ENCODE measurements around the gene DMRTA2. TPM values are rescaled to one million over a fixed set of nuclear protein-coding genes. Genes with fewer than 3 reads are reported as not detected.

The DMRTA2 gene
- total and polyA plus RNA-seq, 9 of the 15 experiments (the other 6 are each of a cell fraction or from before 2014, with no cell fraction given), result not detected

DNA sequence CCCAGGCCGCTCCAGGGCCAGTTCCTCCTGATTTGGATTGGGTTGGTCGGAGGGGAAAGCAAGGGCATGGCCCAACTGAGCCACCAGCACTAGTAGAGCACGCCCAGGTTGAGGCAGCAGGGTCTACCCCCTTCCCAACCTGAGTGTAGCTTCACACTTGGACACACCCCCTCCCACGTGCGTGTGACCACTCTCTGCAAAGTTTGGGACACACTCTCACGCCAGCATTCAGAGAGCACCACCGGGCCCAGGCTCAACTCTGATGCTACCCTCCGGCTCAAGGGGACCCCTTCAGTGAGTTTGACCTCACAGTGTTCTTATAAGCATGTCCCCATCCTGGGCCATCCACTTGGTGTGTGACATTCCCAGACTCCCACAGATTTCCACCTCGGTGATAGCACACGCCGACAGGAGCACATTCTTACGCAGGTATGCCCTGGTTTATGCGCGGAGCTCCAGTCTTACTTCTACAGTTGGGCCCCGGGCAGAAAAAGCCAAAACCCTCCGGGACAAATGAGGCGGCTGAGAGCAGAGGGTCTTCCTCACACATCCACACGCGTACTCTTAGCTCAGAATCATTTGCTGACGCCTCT lies 3.0 kb upstream of the DMRTA2 start:
- DNase-seq (ENCODE audit: extremely low read depth in 1 of 4, low spot score in 3 of 4), result no peak

More for the DNA sequence above, 3.0 kb upstream of the DMRTA2 start:
- no peak for ATAC-seq
- BruUV-seq (replicated peaks), result no TSS peak
- Histone ChIP-seq H3K9ac (ENCODE audit: insufficient read depth in 1 of 2, low read depth in 2 of 2, low read length in 2 of 2) (no peak overlapping the region), H3K4me3 (no peak overlapping the region), H3K4me2 (ENCODE audit: insufficient read depth, low read length) (no peak overlapping the region), H3K9me3 (replicated peaks; ENCODE audit: control insufficient read depth, insufficient read depth, low read depth, low read length) (no peaks in the 10 kb centered on the region), H3K9me1 (ENCODE audit: control insufficient read depth, insufficient read depth, low read length) (no peaks in the 10 kb centered on the region), H2AFZ (ENCODE audit: low read depth, low read length) (no peak overlapping the region), H3K27me3 (ENCODE audit: control insufficient read depth in 2 of 2, insufficient read depth in 2 of 2, low read length in 2 of 2) (peaks cover 72 to 80% of the 10 kb centered on the region in 2 experiments), H3K79me2 (ENCODE audit: control insufficient read depth, insufficient read depth, low read length) (no peaks in the 10 kb centered on the region), H4K20me1 (replicated peaks; ENCODE audit: control insufficient read depth, insufficient read depth, low read length) (no peaks in the 10 kb centered on the region; the same call in 1 of the 2 replicates), H3K27ac (ENCODE audit: extremely low read depth, low read depth, low read length) (no peak overlapping the region), H3K4me1 (replicated peaks in 1 of 2; ENCODE audit: control insufficient read depth in 2 of 2, insufficient read depth in 2 of 2, low read length in 2 of 2) (peaks cover 0 to 31% of the 10 kb centered on the region in 2 experiments; a peak in 2 of 5 replicates), H3K36me3 (ENCODE audit: control insufficient read depth, insufficient read depth, low read length) (no peaks in the 10 kb centered on the region)
- in situ Hi-C loops (cut with MboI) (no loop called here), intact Hi-C loops (cut with micrococcal nuclease) (no loop called here)
- no peak for TF ChIP-seq GATAD2B (IDR thresholded peaks at IDR 0.05; ENCODE audit: borderline replicate concordance)
- no peak for TF ChIP-seq CBX1 (IDR thresholded peaks at IDR 0.05; ENCODE audit: low read depth)
- TF ChIP-seq, protein P1, sequence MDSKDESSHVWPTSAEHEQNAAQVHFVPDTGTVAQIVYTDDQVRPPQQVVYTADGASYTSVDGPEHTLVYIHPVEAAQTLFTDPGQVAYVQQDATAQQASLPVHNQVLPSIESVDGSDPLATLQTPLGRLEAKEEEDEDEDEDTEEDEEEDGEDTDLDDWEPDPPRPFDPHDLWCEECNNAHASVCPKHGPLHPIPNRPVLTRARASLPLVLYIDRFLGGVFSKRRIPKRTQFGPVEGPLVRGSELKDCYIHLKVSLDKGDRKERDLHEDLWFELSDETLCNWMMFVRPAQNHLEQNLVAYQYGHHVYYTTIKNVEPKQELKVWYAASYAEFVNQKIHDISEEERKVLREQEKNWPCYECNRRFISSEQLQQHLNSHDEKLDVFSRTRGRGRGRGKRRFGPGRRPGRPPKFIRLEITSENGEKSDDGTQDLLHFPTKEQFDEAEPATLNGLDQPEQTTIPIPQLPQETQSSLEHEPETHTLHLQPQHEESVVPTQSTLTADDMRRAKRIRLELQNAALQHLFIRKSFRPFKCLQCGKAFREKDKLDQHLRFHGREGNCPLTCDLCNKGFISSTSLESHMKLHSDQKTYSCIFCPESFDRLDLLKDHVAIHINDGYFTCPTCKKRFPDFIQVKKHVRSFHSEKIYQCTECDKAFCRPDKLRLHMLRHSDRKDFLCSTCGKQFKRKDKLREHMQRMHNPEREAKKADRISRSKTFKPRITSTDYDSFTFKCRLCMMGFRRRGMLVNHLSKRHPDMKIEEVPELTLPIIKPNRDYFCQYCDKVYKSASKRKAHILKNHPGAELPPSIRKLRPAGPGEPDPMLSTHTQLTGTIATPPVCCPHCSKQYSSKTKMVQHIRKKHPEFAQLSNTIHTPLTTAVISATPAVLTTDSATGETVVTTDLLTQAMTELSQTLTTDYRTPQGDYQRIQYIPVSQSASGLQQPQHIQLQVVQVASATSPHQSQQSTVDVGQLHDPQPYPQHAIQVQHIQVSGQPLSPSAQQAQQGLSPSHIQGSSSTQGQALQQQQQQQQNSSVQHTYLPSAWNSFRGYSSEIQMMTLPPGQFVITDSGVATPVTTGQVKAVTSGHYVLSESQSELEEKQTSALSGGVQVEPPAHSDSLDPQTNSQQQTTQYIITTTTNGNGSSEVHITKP (IDR thresholded peaks at IDR 0.05; ENCODE audit: partially characterized antibody), result no peak
- TF ChIP-seq, protein P2, sequence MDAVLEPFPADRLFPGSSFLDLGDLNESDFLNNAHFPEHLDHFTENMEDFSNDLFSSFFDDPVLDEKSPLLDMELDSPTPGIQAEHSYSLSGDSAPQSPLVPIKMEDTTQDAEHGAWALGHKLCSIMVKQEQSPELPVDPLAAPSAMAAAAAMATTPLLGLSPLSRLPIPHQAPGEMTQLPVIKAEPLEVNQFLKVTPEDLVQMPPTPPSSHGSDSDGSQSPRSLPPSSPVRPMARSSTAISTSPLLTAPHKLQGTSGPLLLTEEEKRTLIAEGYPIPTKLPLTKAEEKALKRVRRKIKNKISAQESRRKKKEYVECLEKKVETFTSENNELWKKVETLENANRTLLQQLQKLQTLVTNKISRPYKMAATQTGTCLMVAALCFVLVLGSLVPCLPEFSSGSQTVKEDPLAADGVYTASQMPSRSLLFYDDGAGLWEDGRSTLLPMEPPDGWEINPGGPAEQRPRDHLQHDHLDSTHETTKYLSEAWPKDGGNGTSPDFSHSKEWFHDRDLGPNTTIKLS (IDR thresholded peaks at IDR 0.05; ENCODE audit: borderline replicate concordance, low read depth), result no peak
- no peak for TF ChIP-seq CBX8 (IDR thresholded peaks at IDR 0.05; ENCODE audit: borderline replicate concordance, extremely low read depth, low read depth, low read length, poor library complexity, severe bottlenecking)
- no peak for TF ChIP-seq ZNF134 (CRISPR knock-in tag; conservative IDR thresholded peaks at IDR 0.05)
- no peak for TF ChIP-seq NCOR1 (IDR thresholded peaks at IDR 0.05)
- no peak for TF ChIP-seq SETDB1 (IDR thresholded peaks at IDR 0.05; ENCODE audit: low read length)
- 20% methylated on average over 20 of the region's 20 CpGs for WGBS (ENCODE audit: insufficient coverage, low coverage, missing lambda C conversion rate)
- CTCF ChIA-PET (ENCODE audit: low intra/inter-chr PET ratio), result no interaction called here
- POLR2A ChIA-PET, result interaction anchor here (1.5 kb wide), 1 partner anchor 13 kb away, joined by 3 read pairs; no protein-coding TSS in a partner anchor
- no peak for FAIRE-seq
